ENCODE results near the gene RBM48. TPM values are rescaled to one million over a fixed set of nuclear protein-coding genes. Genes with fewer than 3 reads are reported as not detected.
A peak's percentile ranks its signal among the peaks of the same experiment; 100 is the strongest.
"Not testable (repeated sequence)": the region's sequence is repeated elsewhere in the genome, so short reads cannot be mapped to it uniquely, and the experiment has no call there.

The RBM48 gene
- total RNA-seq, 4 donors from 2014 or later: 8.3 to 11.6 (median 10.1) TPM

GRCh38 chr7:92520024-92520423 is 8.6 kb upstream of the RBM48 start:
- no peak overlapping the region for H3K27ac ChIP-seq (replicated peaks in 1 of 4)
- TF ChIP-seq EP300 (IDR thresholded peaks at IDR 0.05) (no peak), POLR2A (IDR thresholded peaks at IDR 0.05; ENCODE audit: low read depth) (no peak)
- DNase-seq (ENCODE audit: extremely low spot score): no peak
- WGBS: 56% methylated on average over 1 of the region's 1 CpG
- peaks cover 24 to 55% (median 34%) of the 10 kb centered on the region in 4 donors for H3K36me3 ChIP-seq
- intact Hi-C loops (cut with DNase I): no loop called here
- H3K4me1 ChIP-seq: no peaks in the 10 kb centered on the region
- no peaks in the 10 kb centered on the region for H3K9me3 ChIP-seq
- no peaks in the 10 kb centered on the region for H3K27me3 ChIP-seq
- H3K4me3 ChIP-seq: no peak overlapping the region

GRCh38 chr7:92523110-92523509 is 5.5 kb upstream of the RBM48 start:
- Histone ChIP-seq H3K27me3 (no peaks in the 10 kb centered on the region), H3K36me3 (peaks cover 5 to 24% (median 10%) of the 10 kb centered on the region in 4 donors), H3K27ac (replicated peaks in 1 of 4) (no peak overlapping the region), H3K9me3 (no peaks in the 10 kb centered on the region), H3K4me3 (no peak overlapping the region), H3K4me1 (peaks cover 13 to 20% (median 16%) of the 10 kb centered on the region in 4 donors)
- no peak for DNase-seq (ENCODE audit: extremely low spot score)
- TF ChIP-seq CTCF (IDR thresholded peaks at IDR 0.05) (no peak), EP300 (IDR thresholded peaks at IDR 0.05) (no peak), POLR2AphosphoS5 (IDR thresholded peaks at IDR 0.05) (no peak), POLR2A (IDR thresholded peaks at IDR 0.05; ENCODE audit: low read depth) (no peak)
- intact Hi-C loops (cut with DNase I): no loop called here
- 88% methylated on average over 2 of the region's 2 CpGs for WGBS

DNA sequence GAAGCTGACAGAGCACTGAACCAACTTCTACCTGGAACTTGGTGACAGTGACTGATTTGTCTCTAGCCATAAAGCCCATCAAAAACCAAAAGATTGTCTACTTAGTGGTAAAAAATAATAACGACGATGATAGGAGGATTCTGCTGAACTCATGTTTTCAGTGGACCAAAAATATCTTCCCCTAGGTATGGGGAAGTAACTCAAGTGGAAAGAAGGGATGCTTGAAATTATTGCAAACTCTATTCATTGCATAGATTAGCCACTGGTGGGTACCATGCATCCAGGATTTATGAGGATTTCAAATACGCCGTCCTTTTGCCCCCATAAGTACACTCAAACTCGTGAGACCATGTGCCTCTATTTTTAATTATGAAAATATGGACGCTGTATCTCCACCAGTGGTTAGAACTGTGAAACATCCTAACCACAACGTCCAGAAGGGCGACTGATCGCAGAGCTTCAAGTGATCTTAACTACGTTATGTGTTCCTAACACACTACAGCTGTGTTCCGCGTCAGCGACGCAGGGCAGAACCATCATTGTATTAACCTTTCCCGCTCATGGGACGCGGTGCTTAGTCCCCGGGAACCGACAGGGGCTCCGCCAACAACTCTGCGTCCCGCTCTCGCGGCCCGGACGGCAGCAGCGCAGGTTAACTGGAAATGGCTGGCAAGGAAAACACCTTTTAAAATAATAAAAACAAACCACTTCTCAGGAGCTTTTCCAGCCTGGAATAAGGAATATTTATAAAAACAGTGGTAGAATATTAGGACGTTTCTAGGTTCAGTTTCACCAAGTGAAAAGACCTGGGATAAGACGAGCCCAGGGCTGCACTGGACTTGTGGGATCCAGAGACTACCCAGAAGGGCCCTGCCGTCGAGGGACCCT is 1.1 kb upstream of the RBM48 start:
- Histone ChIP-seq H3K9me3 (no peaks in the 10 kb centered on the region), H3K4me3 (peak overlapping the region; percentile 87 to 98 (median 92)), H3K27me3 (no peaks in the 10 kb centered on the region), H3K4me1 (peaks cover 21 to 33% (median 32%) of the 10 kb centered on the region in 4 donors), H3K27ac (replicated peaks in 1 of 4) (peak overlapping the region; percentile 88 to 93 (median 90)), H3K36me3 (peaks cover 7 to 30% (median 14%) of the 10 kb centered on the region in 4 donors)
- peak in 1 of 2 donors; percentile 31 for TF ChIP-seq POLR2AphosphoS5 (IDR thresholded peaks at IDR 0.05)
- TF ChIP-seq CTCF (IDR thresholded peaks at IDR 0.05): peak in 1 of 3 experiments; percentile 25
- no peak for TF ChIP-seq EP300 (IDR thresholded peaks at IDR 0.05)
- no peak for TF ChIP-seq POLR2A (IDR thresholded peaks at IDR 0.05; ENCODE audit: low read depth)
- 1% methylated on average over 25 of the region's 31 CpGs for WGBS
- intact Hi-C loops (cut with DNase I): no loop called here
- no peak for DNase-seq (ENCODE audit: extremely low spot score)

DNA sequence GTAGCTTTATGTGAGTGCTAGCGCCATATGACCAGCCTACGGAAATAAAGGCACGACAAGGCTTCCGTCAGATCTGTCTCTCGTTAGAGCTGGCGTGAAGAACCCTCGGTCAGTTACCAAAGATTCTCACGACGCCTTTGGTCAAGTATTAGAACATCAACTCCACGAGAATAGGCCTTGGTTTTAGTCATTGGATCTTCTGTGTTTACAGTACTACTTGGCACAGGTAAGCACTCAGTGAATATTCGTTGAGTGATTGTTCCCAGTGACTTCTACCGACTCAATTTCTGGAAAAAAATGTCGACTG is 316 bp downstream of the RBM48 start:
- DNase-seq (ENCODE audit: extremely low spot score): no peak
- H3K27me3 ChIP-seq: no peaks in the 10 kb centered on the region
- peak overlapping the region; percentile 87 to 98 (median 92) for H3K4me3 ChIP-seq
- TF ChIP-seq POLR2AphosphoS5 (IDR thresholded peaks at IDR 0.05) (no peak), POLR2A (IDR thresholded peaks at IDR 0.05; ENCODE audit: low read depth) (no peak), EP300 (IDR thresholded peaks at IDR 0.05) (no peak), CTCF (IDR thresholded peaks at IDR 0.05) (no peak)
- under 1% methylated on average over 13 of the region's 13 CpGs for WGBS
- peaks cover 21 to 33% (median 32%) of the 10 kb centered on the region in 4 donors for H3K4me1 ChIP-seq
- intact Hi-C loops (cut with DNase I): no loop called here
- H3K9me3 ChIP-seq: no peaks in the 10 kb centered on the region
- H3K36me3 ChIP-seq: peaks cover 18 to 43% (median 28%) of the 10 kb centered on the region in 4 donors
- peak overlapping the region; percentile 88 to 93 (median 90) for H3K27ac ChIP-seq (replicated peaks in 1 of 4)

- H3K4me1 ChIP-seq: peaks cover 2 to 23% (median 20%) of the 10 kb centered on the region in 4 donors
- WGBS: 94% methylated on average over 9 of the region's 9 CpGs
- H3K9me3 ChIP-seq: no peaks in the 10 kb centered on the region
- H3K36me3 ChIP-seq: peaks cover 51 to 99% (median 80%) of the 10 kb centered on the region in 4 donors
- intact Hi-C loops (cut with DNase I): loop anchor here (10.0 kb wide), 1 partner anchor 50 kb away; no protein-coding TSS in a partner anchor
- no peaks in the 10 kb centered on the region for H3K27me3 ChIP-seq
- H3K4me3 ChIP-seq: no peak overlapping the region
- H3K27ac ChIP-seq (replicated peaks in 1 of 4): no peak overlapping the region
- TF ChIP-seq POLR2AphosphoS5 (IDR thresholded peaks at IDR 0.05): no peak
- TF ChIP-seq EP300 (IDR thresholded peaks at IDR 0.05): no peak
- no peak for TF ChIP-seq POLR2A (IDR thresholded peaks at IDR 0.05; ENCODE audit: low read depth)
- no peak for TF ChIP-seq CTCF (IDR thresholded peaks at IDR 0.05)
- no peak for DNase-seq (ENCODE audit: extremely low spot score)
Observed at GRCh38 chr7:92534572-92534971, 6.0 kb downstream of the RBM48 start.

DNA sequence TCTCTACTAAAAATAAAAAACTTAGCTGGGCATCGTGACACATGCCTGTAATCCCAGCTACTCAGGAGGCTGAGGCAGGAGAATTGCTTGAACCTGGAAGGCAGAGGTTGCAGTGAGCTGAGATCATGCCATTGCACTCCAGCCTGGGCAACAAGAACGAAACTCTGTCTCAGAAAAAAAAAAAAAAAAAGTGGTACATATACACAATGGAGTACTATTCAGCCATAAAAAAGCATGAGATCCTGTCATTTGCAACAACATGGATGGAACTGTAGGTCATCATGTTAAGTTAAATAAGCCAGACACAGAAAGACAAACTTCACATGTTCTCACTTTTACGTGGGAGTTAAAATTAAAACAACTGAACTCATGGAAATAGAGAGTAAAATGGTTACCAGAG is 14.9 kb downstream of the RBM48 start:
- Histone ChIP-seq H3K27me3 (peaks cover 0 to 11% (median 0%) of the 10 kb centered on the region in 4 donors), H3K36me3 (peaks cover under 1 to 13% (median 7%) of the 10 kb centered on the region in 4 donors)
- WGBS: 96% methylated on average over 3 of the region's 3 CpGs
- H3K4me3 ChIP-seq; H3K4me1 ChIP-seq; H3K9me3 ChIP-seq; intact Hi-C loops (cut with DNase I); DNase-seq (ENCODE audit: extremely low spot score); H3K27ac ChIP-seq (replicated peaks in 1 of 4): not testable (repeated sequence)

GRCh38 chr7:92545116-92545515 is 16.5 kb downstream of the RBM48 start:
- intact Hi-C loops (cut with DNase I); H3K4me3 ChIP-seq; H3K27ac ChIP-seq (replicated peaks in 1 of 4); H3K4me1 ChIP-seq; H3K9me3 ChIP-seq; H3K36me3 ChIP-seq; DNase-seq (ENCODE audit: extremely low spot score): not testable (repeated sequence)
- 94% methylated on average over 19 of the region's 30 CpGs for WGBS
- H3K27me3 ChIP-seq: peaks cover 0 to 11% (median 0%) of the 10 kb centered on the region in 4 donors
